Anterior cingulate cortex (tissue), 58 donors: ENCODE results near the gene ANXA2R.

ENCODE experiments used
- DNase-seq, 58 donors: peaks; one replicate each; lab custom pipeline; 2025; lab: John Stamatoyannopoulos, UW

The ANXA2R gene

GRCh38 chr5:43006424-43007202 is 33.5 kb downstream of the ANXA2R start:
- no peak for DNase-seq

- DNase-seq: no peak
These were observed 35.1 kb downstream of the ANXA2R start for GRCh38 chr5:43005031-43005430.

DNA sequence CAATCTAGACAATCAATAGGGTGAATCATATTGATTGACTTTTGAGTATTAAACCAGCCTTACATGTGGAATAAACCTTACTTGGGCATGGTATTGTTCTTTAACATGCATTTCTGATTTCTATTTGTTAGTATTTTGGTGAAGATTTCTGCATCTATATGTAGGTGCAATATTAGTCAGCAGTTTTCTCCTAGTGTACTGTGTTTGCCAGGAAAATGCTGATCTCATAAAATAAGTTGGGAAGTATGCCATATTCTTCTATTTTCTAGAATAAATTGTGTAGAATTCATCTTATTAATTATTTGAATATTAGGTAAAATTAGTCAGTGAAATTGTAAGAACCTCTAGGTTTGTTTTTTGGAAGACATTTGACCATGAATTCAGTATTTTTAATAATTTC is 38.4 kb downstream of the ANXA2R start:
- no peak for DNase-seq

DNA sequence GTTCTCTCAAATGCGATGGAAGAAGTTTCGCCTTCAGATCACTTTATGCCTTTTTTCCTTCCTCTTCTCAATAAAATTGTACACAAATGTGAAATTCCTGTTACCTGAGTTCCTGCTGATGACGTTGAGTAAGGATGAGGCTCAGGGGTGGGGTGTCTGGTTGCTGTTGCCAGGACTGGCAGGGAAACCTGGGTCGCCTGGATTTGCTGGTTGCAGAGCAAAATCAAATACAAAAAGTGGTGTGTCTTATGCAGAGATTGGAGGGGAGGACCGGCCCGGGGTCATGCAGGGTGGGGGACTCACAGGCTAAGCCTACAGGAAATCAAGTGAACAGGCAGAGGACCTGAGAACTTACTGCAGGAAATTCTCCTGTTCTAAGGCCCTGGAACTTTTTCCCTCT is 39.2 kb downstream of the ANXA2R start:
- DNase-seq: no peak

DNA sequence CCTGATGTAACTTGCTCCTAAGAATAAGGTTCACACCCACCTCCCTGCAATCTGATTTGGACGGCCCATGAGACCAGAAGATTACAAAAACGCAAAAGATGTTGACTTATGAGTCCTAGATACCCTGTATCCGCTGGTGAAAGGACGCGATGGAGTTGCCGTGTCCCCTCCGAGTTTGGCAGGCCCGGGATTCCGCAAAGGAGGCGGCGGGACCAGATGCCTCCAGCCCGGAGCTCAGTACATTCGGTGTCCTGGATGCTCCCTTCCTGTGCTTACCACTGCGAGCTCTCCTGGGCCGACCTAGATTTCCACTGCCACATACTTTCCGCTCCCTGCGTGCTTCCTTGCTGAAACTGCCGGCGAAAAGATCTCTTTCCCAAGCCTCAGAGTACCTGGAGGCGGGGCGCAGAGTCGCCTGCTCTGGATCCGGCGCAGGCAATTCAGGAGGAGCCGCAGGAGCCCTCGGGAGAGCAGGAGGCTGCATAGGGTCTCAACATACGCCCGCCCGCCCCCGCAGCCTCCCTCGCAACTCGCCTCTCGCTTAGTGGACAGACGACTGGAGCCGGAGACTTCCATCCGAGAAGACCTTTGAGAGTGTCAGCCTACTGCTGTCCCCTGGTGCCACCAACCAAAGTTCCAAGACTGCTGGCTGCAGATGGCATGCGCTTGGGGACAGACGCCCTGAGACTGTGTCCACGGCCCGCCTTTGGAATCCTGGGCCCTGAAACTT is 39.8 kb downstream of the ANXA2R start:
- no peak for DNase-seq

DNA sequence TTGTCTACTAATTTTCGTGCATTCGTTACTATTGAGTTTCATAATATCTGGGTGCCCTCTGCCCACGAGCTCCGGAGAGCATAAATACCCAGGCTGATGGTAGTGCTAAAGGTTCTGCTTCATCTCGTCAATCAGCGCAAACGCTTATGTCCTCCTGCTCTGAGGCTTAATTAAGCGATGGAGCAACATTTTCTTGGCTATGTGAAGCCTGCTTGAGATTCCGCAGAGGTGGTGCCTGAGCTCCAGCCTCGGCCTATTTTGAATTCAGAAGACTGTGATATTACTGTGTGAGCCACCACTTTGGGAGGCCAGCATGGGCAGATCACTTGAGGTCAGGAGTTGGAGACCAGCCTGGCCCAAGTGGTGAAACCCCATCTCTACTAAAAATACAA is 44.8 kb downstream of the ANXA2R start:
- DNase-seq: no peak

- peak in 38 of 58 donors; percentile 9 to 80 (median 50) for DNase-seq
These were observed 45.4 kb downstream of the ANXA2R start for GRCh38 chr5:42994555-42995359.

- no peak for DNase-seq
These were observed 45.9 kb downstream of the ANXA2R start for GRCh38 chr5:42994246-42994554.

- DNase-seq: peak in 1 of 58 donors; percentile 8
These were observed 46.4 kb downstream of the ANXA2R start for GRCh38 chr5:42993516-42994245.

DNA sequence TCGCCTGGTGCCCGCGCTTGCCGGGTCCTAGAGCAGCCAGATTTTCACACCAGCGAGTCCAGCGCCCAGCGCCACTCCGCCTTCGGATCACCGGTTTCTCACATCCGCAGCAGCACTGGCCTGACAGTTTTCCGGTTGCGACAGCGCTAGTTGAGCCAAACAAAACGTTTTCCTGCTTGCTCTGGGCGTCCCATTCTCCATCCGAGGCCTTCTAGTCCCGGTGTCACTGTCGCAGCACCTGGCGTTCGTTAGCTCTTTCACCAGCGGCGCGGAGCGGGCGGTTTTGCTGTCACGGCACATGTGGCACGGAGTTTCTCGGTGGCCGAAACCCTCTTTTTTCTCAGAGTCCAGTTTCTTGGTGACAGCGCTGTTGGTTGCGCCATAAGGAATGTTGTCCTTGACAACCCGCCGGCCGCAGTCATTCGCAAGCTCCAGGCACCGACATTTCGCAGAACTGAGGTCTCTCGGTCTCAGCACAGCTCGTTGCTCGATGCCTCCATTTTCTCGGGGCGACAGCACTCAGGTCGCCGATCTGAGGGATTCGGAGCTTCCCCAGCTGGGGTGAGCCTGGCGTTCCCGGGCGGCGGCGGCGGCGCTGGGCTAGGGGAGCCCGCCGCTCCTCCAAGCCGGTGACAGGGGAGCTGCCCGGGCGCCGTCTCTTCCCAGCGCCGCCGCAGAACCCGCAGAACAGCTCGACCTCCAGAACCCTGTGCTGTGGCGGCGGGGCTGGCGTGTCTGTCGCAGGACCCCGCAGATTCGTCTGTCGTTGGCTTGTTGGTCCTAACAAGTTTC is 47.8 kb downstream of the ANXA2R start:
- peak in 28 of 58 donors; percentile 5 to 49 (median 23) for DNase-seq

GRCh38 chr5:42991404-42992087 is 48.6 kb downstream of the ANXA2R start:
- DNase-seq: peak in 1 of 58 donors; percentile 35

DNA sequence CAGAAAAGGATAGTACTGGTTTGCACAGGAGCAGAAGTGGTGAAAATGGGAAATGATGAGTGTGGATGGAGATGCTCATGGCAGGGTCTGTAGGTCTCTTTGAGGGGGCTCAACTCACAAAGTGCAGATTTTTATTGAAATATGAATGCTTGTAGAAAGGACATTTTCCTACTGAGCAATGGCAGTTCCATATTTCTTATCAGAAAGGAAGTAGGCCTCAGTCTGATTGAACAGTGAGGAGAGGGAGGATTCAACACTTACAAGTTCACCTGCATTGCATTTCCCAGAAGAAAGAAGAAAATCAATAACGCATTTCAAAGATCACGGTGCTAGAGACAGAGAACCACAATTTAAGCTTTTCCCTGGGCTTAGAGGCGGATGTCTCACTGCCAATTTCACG is 49.2 kb downstream of the ANXA2R start:
- no peak for DNase-seq
